Smooth muscle cell (in vitro differentiated cells): Measurements from ENCODE around the gene CACNA1C. TPM values are rescaled to one million over a fixed set of nuclear protein-coding genes. Genes with fewer than 3 reads are reported as not detected.

Experiments used
- DNase-seq: peaks from one replicate; lab custom pipeline; 2025; ENCODE audit not compliant: unreplicated experiment; lab: John Stamatoyannopoulos, UW
- H2AFZ ChIP-seq: fragments of 200-600 bp; sonication (generic); 2 replicates; pipeline ENCODE4 v1.6.0; 2016; ENCODE audit warnings: antibody characterized with exemption, low read depth, mild to moderate bottlenecking
- H3F3A ChIP-seq: fragments of 200-600 bp; sonication (generic); 2 replicates; pipeline ENCODE4 v1.6.0; 2017; ENCODE audit warnings: antibody characterized with exemption, low read depth
- H3K27ac ChIP-seq: fragments of 200-600 bp; sonication (generic); 2 replicates; pipeline ENCODE4 v1.5.1; 2016; ENCODE audit warnings: low read depth, mild to moderate bottlenecking
- H3K27me3 ChIP-seq: fragments of 200-600 bp; sonication (generic); 2 replicates; pipeline ENCODE4 v1.6.1; 2016; ENCODE audit warnings: low read depth, mild to moderate bottlenecking
- H3K36me3 ChIP-seq: fragments of 200-600 bp; sonication (generic); 2 replicates; pipeline ENCODE4 v1.5.1; 2016; ENCODE audit warnings: low read depth
- H3K4me1 ChIP-seq: fragments of 200-600 bp; sonication (generic); 2 replicates; pipeline ENCODE4 v1.5.1; 2016; ENCODE audit warnings: low read depth
- H3K4me2 ChIP-seq: fragments of 200-600 bp; sonication (generic); 2 replicates; pipeline ENCODE4 v1.6.0; 2016; ENCODE audit warnings: mild to moderate bottlenecking
- H3K4me3 ChIP-seq: fragments of 200-600 bp; sonication (generic); 2 replicates; pipeline ENCODE4 v1.5.1; 2016; ENCODE audit warnings: mild to moderate bottlenecking
- H3K79me2 ChIP-seq: fragments of 200-600 bp; sonication (generic); 2 replicates; pipeline ENCODE4 v1.6.0; 2016; ENCODE audit warnings: low read depth, mild to moderate bottlenecking
- H3K9ac ChIP-seq: fragments of 200-600 bp; sonication (generic); 2 replicates; pipeline ENCODE4 v1.6.0; 2016; ENCODE audit warnings: low read depth
- H3K9me3 ChIP-seq: fragments of 200-600 bp; sonication (generic); replicated peaks from 2 replicates; pipeline ENCODE4 v1.5.1; 2016; ENCODE audit warnings: low read depth
- H4K20me1 ChIP-seq: fragments of 200-600 bp; sonication (generic); 2 replicates; pipeline ENCODE4 v1.6.0; 2016; ENCODE audit warnings: low read depth
- WGBS: methylation state at CpG from one replicate; pipeline ENCODE4 v1.1.7; 2016; ENCODE audit warnings: low lambda C conversion rate; 5-methylcytosine and 5-hydroxymethylcytosine counted together
- polyA plus RNA-seq: library from polyadenylated mRNA; unstranded; fragments of >200 nt; fragmentation: Nextera tagmentation; extraction: Ambion mirVana; gene quantifications from 2 replicates; pipeline ENCODE4 v1.2.1, GENCODE V29; 2016
- total RNA-seq: library from RNA; depleted of rRNA; stranded (reverse); fragments of >200 nt; gene quantifications from 2 replicates; pipeline ENCODE4 v1.2.3, GENCODE V29; 2014
- TF ChIP-seq, protein P1 (sequence below): fragments of 200-600 bp; sonication (generic); IDR thresholded peaks from 2 replicates; pipeline ENCODE4 v1.5.1; 2017; ENCODE audit warnings: borderline replicate concordance, mild to moderate bottlenecking, antibody characterized with exemption; ENCODE audit not compliant: insufficient read depth, poor library complexity, severe bottlenecking

Gene CACNA1C
- total and polyA plus RNA-seq, 2 experiments from 2014 or later: 1.6 to 4.5 TPM

DNA sequence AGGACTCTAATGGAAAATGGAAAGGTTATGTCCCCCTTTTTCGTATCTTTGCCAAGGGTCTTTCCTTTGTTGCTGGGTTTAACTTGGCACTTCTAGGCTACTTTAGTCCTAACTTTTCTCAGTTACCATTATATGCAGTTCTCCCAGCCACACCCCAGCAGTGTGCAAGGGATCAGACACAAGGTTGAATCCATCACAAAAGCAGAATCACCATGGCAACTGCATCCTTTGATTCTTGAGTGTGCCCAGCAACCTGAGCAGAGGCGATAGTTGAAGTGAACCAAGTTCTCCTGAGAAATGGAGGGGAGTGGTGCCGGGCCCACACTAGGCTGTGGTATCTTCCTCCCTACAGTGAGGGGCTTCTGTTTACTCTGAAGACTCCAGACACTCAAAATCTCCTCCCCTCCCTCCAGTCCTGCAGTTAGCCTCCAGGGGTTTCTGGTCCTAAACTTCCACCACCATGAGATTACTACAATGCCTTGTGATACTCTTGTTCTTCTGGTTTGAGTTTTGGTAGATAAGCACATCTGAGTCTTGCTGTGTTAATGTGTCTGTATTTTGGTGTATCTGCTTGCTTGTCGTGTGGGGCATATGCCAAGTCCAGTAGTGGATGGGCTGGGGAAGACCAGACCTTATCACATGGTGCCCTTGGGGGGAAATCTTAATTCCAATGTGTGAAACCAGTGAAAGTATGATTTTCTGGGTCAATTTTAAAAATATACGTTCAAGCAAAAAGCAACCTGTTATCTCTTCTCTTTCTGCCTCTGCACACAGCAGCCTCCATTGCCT is 183.9 kb downstream of the CACNA1C start:
- Histone ChIP-seq H3K4me3 (no peak overlapping the region), H3K9me3 (no peaks in the 10 kb centered on the region), H2AFZ (no peak overlapping the region), H4K20me1 (no peaks in the 10 kb centered on the region), H3K27me3 (no peaks in the 10 kb centered on the region), H3K27ac (no peak overlapping the region), H3K79me2 (no peaks in the 10 kb centered on the region), H3K9ac (no peak overlapping the region), H3K36me3 (no peaks in the 10 kb centered on the region), H3K4me2 (no peak overlapping the region), H3F3A (no peaks in the 10 kb centered on the region), H3K4me1 (no peaks in the 10 kb centered on the region)
- TF ChIP-seq, protein P1, sequence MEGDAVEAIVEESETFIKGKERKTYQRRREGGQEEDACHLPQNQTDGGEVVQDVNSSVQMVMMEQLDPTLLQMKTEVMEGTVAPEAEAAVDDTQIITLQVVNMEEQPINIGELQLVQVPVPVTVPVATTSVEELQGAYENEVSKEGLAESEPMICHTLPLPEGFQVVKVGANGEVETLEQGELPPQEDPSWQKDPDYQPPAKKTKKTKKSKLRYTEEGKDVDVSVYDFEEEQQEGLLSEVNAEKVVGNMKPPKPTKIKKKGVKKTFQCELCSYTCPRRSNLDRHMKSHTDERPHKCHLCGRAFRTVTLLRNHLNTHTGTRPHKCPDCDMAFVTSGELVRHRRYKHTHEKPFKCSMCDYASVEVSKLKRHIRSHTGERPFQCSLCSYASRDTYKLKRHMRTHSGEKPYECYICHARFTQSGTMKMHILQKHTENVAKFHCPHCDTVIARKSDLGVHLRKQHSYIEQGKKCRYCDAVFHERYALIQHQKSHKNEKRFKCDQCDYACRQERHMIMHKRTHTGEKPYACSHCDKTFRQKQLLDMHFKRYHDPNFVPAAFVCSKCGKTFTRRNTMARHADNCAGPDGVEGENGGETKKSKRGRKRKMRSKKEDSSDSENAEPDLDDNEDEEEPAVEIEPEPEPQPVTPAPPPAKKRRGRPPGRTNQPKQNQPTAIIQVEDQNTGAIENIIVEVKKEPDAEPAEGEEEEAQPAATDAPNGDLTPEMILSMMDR: no peak
- no peak for DNase-seq
- 90% methylated on average over 5 of the region's 5 CpGs for WGBS

DNA sequence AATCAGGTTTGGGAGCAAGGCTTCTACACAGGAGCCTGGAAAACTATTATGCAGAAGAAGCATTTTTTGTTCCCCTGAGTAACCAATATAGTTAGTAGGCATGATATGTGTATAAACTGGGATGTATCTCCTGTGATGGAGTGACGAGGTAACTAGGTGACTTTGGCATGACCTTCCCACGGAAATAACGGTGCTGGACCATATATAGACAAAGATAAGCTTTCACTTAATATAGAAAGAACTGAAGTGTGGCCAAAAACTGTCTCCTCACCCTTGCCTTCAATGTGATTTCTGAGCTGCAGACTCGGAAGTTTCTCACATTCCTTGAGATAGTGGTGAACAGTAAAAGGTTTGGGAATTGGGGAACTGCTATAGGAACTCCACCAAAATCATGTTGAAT is 185.3 kb downstream of the CACNA1C start:
- Histone ChIP-seq H3F3A (no peaks in the 10 kb centered on the region), H3K9ac (no peak overlapping the region), H3K4me3 (no peak overlapping the region), H4K20me1 (no peaks in the 10 kb centered on the region), H3K9me3 (no peaks in the 10 kb centered on the region), H3K27me3 (no peaks in the 10 kb centered on the region), H3K79me2 (no peaks in the 10 kb centered on the region), H3K4me1 (no peaks in the 10 kb centered on the region), H2AFZ (no peak overlapping the region), H3K4me2 (no peak overlapping the region), H3K27ac (no peak overlapping the region), H3K36me3 (no peaks in the 10 kb centered on the region)
- TF ChIP-seq, protein P1: no peak
- WGBS: 95% methylated on average over 4 of the region's 4 CpGs
- DNase-seq: no peak

DNA sequence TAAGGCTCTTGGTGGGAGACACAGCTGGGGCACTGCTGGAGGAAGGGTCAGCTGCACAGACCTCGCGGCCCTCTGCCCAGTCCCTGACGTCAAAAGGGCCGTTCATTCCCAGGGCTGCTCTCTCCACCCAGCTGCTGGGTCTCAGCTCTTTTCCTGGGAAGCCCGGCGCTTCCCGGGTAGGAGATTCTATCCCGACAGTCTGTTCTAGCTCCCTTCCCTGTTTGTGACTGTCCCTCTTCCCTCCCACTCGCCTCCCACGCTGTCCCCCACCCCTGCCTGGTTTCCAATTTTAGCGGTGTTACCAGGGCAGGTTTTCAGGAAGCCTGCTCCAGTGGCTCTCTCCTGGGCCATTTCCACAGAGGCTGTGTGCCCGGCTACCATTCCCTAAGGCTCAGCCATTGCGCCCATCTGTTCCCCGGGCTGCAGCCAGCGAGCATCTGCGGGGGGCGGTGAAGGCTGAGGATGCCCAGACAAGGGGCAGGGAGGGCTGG is 186.6 kb downstream of the CACNA1C start:
- no peak overlapping the region for H2AFZ ChIP-seq
- no peaks in the 10 kb centered on the region for H3K36me3 ChIP-seq
- H3F3A ChIP-seq: peaks cover under 1% of the 10 kb centered on the region
- no peak overlapping the region for H3K4me3 ChIP-seq
- TF ChIP-seq, protein P1: no peak
- H3K27ac ChIP-seq: no peak overlapping the region
- peaks cover 10% of the 10 kb centered on the region for H3K4me1 ChIP-seq
- H3K27me3 ChIP-seq: no peaks in the 10 kb centered on the region
- WGBS: 91% methylated on average over 17 of the region's 17 CpGs
- H3K9ac ChIP-seq: no peak overlapping the region
- no peaks in the 10 kb centered on the region for H3K9me3 ChIP-seq
- no peaks in the 10 kb centered on the region for H3K79me2 ChIP-seq
- H3K4me2 ChIP-seq: no peak overlapping the region
- DNase-seq: no peak
- H4K20me1 ChIP-seq: no peaks in the 10 kb centered on the region

DNA sequence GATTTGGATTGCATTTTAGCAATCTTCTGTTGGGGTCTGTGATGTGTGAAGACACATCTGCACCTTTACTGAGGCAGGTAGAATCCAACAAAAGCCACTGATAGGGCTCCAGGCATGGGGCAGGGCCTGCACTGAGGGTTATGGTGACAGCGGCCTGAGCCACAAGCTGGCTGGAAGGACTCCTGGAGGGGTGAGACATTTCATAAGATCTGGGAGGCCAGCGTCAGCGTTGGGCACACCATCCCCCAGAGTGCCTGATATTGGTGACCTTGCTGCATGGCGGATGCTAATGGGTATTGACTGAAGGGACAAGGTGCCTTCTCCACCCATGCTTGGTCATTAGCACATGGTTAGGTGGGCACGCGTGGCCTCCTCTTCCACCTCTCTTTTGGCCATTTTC is 187.6 kb downstream of the CACNA1C start:
- H3K36me3 ChIP-seq: no peaks in the 10 kb centered on the region
- peaks cover 20% of the 10 kb centered on the region for H3K4me1 ChIP-seq
- no peak overlapping the region for H3K4me3 ChIP-seq
- no peak for DNase-seq
- 96% methylated on average over 6 of the region's 6 CpGs for WGBS
- no peak overlapping the region for H3K4me2 ChIP-seq
- H4K20me1 ChIP-seq: no peaks in the 10 kb centered on the region
- H3K27me3 ChIP-seq: no peaks in the 10 kb centered on the region
- H3K9ac ChIP-seq: no peak overlapping the region
- H3K27ac ChIP-seq: no peak overlapping the region
- TF ChIP-seq, protein P1: no peak
- H3K9me3 ChIP-seq: no peaks in the 10 kb centered on the region
- H3K79me2 ChIP-seq: no peaks in the 10 kb centered on the region
- no peak overlapping the region for H2AFZ ChIP-seq
- H3F3A ChIP-seq: peaks cover 10% of the 10 kb centered on the region
